ENCODE measurements around the gene POLD3.

The POLD3 gene

GRCh38 chr11:74691755-74692154 is 99.4 kb downstream of the POLD3 start:
- DNase-seq (ENCODE audit: low read depth), result no peak

Data from activated T-cell treated with anti-CD3 and anti-CD28 coated beads for 24 hours (primary cell).